Skin of body (tissue), 2 donors: ENCODE measurements around the gene LRRFIP2. TPM values are rescaled to one million over a fixed set of nuclear protein-coding genes. Genes with fewer than 3 reads are reported as not detected.

Experiments used
- DNase-seq: peaks from one replicate; lab custom pipeline; 2025; lab: John Stamatoyannopoulos, UW
- total RNA-seq: library from RNA; depleted of rRNA; stranded (reverse); fragments of >200 nt; gene quantifications from one replicate; pipeline ENCODE4 v1.2.3, GENCODE V29; 2014

LRRFIP2 gene
- total RNA-seq, 1 donor from 2014 or later, result 64.4 TPM

GRCh38 chr3:37190667-37191066 lies 16.3 kb upstream of the LRRFIP2 start:
- no peak for DNase-seq

- no peak for DNase-seq
Measured at GRCh38 chr3:37189109-37189508, 14.7 kb upstream of the LRRFIP2 start.

GRCh38 chr3:37183976-37184375 lies 9.6 kb upstream of the LRRFIP2 start:
- no peak for DNase-seq

GRCh38 chr3:37183375-37183831 lies 9.0 kb upstream of the LRRFIP2 start:
- no peak for DNase-seq

GRCh38 chr3:37182816-37183215 lies 8.4 kb upstream of the LRRFIP2 start:
- no peak for DNase-seq

- DNase-seq, result no peak
Measured at GRCh38 chr3:37181756-37182155, 7.4 kb upstream of the LRRFIP2 start.

- no peak for DNase-seq
Measured at GRCh38 chr3:37179144-37179967, 5.0 kb upstream of the LRRFIP2 start.

GRCh38 chr3:37173806-37174205 lies 576 bp downstream of the LRRFIP2 start:
- DNase-seq, result no peak

- no peak for DNase-seq
Measured at GRCh38 chr3:37171144-37171543, 3.2 kb downstream of the LRRFIP2 start.

GRCh38 chr3:37170513-37170912 lies 3.9 kb downstream of the LRRFIP2 start:
- no peak for DNase-seq

GRCh38 chr3:37170060-37170459 lies 4.3 kb downstream of the LRRFIP2 start:
- no peak for DNase-seq

GRCh38 chr3:37168896-37169295 lies 5.5 kb downstream of the LRRFIP2 start:
- no peak for DNase-seq

- peak; percentile 30 for DNase-seq
Measured at GRCh38 chr3:37163262-37164015, 10.9 kb downstream of the LRRFIP2 start.

GRCh38 chr3:37162501-37163245 lies 11.7 kb downstream of the LRRFIP2 start:
- DNase-seq, result no peak

- DNase-seq, result no peak
Measured at GRCh38 chr3:37161351-37161750, 13.0 kb downstream of the LRRFIP2 start.

GRCh38 chr3:37155782-37156181 lies 18.6 kb downstream of the LRRFIP2 start:
- no peak for DNase-seq

GRCh38 chr3:37154668-37155314 lies 19.6 kb downstream of the LRRFIP2 start:
- DNase-seq, result no peak

GRCh38 chr3:37150621-37151020 lies 23.8 kb downstream of the LRRFIP2 start:
- no peak for DNase-seq

GRCh38 chr3:37149257-37149656 lies 25.1 kb downstream of the LRRFIP2 start:
- no peak for DNase-seq

- DNase-seq, result no peak
Measured at GRCh38 chr3:37148208-37148607, 26.2 kb downstream of the LRRFIP2 start.

GRCh38 chr3:37147666-37148065 lies 26.7 kb downstream of the LRRFIP2 start:
- no peak for DNase-seq
